ENCODE results near the gene FAM163B. TPM values are rescaled to one million over a fixed set of nuclear protein-coding genes. Genes with fewer than 3 reads are reported as not detected.

FAM163B gene
- total RNA-seq, 2 experiments from 2014 or later: not detected

Other genes starting within 250 kb of the FAM163B start
- 100 to 1,000 TPM; 283 to 349 TPM for gene SURF4, start 233.3 kb downstream of the FAM163B start, total RNA-seq
- gene STKLD1, start 233.0 kb downstream of the FAM163B start, total RNA-seq: under 1 TPM; 0.40 to 0.82 TPM
- 10 to 100 TPM; 25.9 to 34.3 TPM for gene REXO4, start 191.4 kb downstream of the FAM163B start, total RNA-seq
- gene ADAMTS13, start 187.0 kb downstream of the FAM163B start, total RNA-seq: 1 to 10 TPM; 1.7 to 2.5 TPM
- gene CACFD1, start 149.4 kb downstream of the FAM163B start, total RNA-seq: under 1 TPM; 0.87 to 0.90 TPM
- gene SLC2A6, start 130.3 kb downstream of the FAM163B start, total RNA-seq: 1 to 10 TPM; 1.6 to 1.9 TPM
- not detected for gene MYMK, start 84.4 kb downstream of the FAM163B start, total RNA-seq
- under 1 TPM; 0.11 to 0.32 TPM for gene ADAMTSL2, start 74.7 kb downstream of the FAM163B start, total RNA-seq
- not detected for gene DBH, start 27.0 kb upstream of the FAM163B start, total RNA-seq
- gene SARDH, start 129.0 kb upstream of the FAM163B start, total RNA-seq: 1 to 10 TPM; 7.8 to 8.2 TPM

All from activated CD4-positive, alpha-beta T cell treated with anti-CD3 and anti-CD28 coated beads for 36 hours (primary cell).